ENCODE results near the gene LMNA.
"Not testable (repeated sequence)": the region's sequence is repeated elsewhere in the genome, so short reads cannot be mapped to it uniquely, and the experiment has no call there.

DNA sequence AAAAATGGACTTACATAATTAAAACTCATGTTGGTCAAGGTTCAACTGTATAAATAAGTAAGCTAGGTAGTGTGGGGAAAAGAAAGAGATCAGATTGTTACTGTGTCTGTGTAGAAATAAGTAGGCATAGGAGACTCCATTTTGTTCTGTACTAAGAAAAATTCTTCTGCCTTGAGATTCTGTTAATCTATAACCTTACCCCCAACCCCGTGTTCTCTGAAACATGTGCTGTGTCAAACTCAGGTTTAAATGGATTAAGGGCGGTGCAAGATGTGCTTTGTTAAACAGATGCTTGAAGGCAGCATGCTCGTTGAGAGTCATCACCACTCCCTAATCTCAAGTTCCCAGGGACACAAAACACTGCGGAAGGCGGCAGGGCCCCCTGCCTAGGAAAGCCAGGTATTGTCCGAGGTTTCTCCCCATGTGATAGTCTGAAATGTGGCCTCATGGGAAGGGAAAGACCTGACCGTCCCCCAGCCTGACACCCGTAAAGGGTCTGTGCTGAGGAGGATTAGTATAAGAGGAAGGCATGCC, 66.9 kb downstream of the LMNA start:
- TF ChIP-seq, protein P1, sequence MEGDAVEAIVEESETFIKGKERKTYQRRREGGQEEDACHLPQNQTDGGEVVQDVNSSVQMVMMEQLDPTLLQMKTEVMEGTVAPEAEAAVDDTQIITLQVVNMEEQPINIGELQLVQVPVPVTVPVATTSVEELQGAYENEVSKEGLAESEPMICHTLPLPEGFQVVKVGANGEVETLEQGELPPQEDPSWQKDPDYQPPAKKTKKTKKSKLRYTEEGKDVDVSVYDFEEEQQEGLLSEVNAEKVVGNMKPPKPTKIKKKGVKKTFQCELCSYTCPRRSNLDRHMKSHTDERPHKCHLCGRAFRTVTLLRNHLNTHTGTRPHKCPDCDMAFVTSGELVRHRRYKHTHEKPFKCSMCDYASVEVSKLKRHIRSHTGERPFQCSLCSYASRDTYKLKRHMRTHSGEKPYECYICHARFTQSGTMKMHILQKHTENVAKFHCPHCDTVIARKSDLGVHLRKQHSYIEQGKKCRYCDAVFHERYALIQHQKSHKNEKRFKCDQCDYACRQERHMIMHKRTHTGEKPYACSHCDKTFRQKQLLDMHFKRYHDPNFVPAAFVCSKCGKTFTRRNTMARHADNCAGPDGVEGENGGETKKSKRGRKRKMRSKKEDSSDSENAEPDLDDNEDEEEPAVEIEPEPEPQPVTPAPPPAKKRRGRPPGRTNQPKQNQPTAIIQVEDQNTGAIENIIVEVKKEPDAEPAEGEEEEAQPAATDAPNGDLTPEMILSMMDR (conservative IDR thresholded peaks at IDR 0.05; ENCODE audit: low read depth, low read length), result not testable (repeated sequence)
- TF ChIP-seq CEBPB (IDR thresholded peaks at IDR 0.05; ENCODE audit: low read depth, low read length), result not testable (repeated sequence)
